A549 (cell line): ENCODE measurements around the gene RTN4R.

Experiments used
- EP300 ChIP-seq, 2 experiments: fragments of >200 bp; sonication (Bioruptor Twin); formaldehyde crosslinking; IDR thresholded peaks; 2 replicates in 1 of 2; 3 replicates in 1 of 2; pipeline ENCODE4 v1.6.1; 2016 to 2017
- ESRRA ChIP-seq: fragments of 150-350 bp; IDR thresholded peaks from 2 replicates; pipeline ENCODE4 v1.6.1; 2014; ENCODE audit warnings: mild to moderate bottlenecking, low read length, borderline replicate concordance
- FOSL2 ChIP-seq, 2 experiments: fragments of 450-650 bp in 1 of 2; fragments of >200 bp in 1 of 2; sonication (Bioruptor Twin) in 1 of 2; formaldehyde crosslinking; IDR thresholded peaks; 2 replicates each; pipeline versions ENCODE4 v1.5.0 to v1.6.1; 2016 to 2020; ENCODE audit warnings: mild to moderate bottlenecking in 1 of 2, moderate library complexity in 1 of 2
- RCOR1 ChIP-seq: fragments of 150-350 bp; IDR thresholded peaks from 2 replicates; pipeline ENCODE4 v1.6.1; 2014; ENCODE audit warnings: antibody characterized with exemption, low read length, low read depth
- REST ChIP-seq: fragments of 200-600 bp; sonication (generic); IDR thresholded peaks from 2 replicates; pipeline ENCODE4 v1.6.1; 2016; ENCODE audit warnings: antibody characterized with exemption, mild to moderate bottlenecking, moderate library complexity
- TF ChIP-seq, protein P1 (sequence below): fragments of >200 bp; sonication (Bioruptor Twin); formaldehyde crosslinking; IDR thresholded peaks from 3 replicates; pipeline ENCODE4 v1.5.1; 2016

GRCh38 chr22:20228939-20229272 lies 39.2 kb downstream of the RTN4R start:
- TF ChIP-seq, protein P1, sequence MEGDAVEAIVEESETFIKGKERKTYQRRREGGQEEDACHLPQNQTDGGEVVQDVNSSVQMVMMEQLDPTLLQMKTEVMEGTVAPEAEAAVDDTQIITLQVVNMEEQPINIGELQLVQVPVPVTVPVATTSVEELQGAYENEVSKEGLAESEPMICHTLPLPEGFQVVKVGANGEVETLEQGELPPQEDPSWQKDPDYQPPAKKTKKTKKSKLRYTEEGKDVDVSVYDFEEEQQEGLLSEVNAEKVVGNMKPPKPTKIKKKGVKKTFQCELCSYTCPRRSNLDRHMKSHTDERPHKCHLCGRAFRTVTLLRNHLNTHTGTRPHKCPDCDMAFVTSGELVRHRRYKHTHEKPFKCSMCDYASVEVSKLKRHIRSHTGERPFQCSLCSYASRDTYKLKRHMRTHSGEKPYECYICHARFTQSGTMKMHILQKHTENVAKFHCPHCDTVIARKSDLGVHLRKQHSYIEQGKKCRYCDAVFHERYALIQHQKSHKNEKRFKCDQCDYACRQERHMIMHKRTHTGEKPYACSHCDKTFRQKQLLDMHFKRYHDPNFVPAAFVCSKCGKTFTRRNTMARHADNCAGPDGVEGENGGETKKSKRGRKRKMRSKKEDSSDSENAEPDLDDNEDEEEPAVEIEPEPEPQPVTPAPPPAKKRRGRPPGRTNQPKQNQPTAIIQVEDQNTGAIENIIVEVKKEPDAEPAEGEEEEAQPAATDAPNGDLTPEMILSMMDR: no peak
- no peak for TF ChIP-seq EP300 (IDR thresholded peaks at IDR 0.05)
- TF ChIP-seq REST: no peak
- TF ChIP-seq FOSL2 (IDR thresholded peaks at IDR 0.05): no peak
- TF ChIP-seq FOSL2 (CRISPR knock-in tag; IDR thresholded peaks at IDR 0.05): no peak
- no peak for TF ChIP-seq RCOR1
- no peak for TF ChIP-seq ESRRA
